NB4 (cell line): Measurements from ENCODE around the gene PTGER2.

Source experiments
- POLR2A ChIP-seq: IDR thresholded peaks from 2 replicates; pipeline ENCODE4 v1.6.1; 2011; ENCODE audit warnings: mild to moderate bottlenecking; ENCODE audit not compliant: insufficient read length; ENCODE audit errors: extremely low read depth
- TF ChIP-seq, protein P1 (sequence below): IDR thresholded peaks from one replicate; pipeline ENCODE4 v1.5.1; 2012; ENCODE audit warnings: low read depth, low read length

DNA sequence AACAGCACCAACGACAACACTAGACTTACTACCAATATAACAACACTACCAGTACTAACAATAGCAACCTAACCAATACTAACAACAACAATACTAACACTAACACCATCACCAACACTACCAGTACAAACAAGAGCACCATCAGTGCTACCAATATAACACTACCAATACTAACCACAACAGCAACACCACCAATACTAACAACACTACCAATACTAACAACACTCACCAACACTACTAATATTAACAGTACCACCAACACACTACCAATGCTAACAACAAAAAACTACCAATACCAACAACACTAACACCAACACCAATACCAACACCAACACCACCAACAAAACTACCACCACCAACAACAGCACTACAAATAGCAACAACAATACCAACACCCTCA lies 25.1 kb downstream of the PTGER2 start:
- TF ChIP-seq, protein P1, sequence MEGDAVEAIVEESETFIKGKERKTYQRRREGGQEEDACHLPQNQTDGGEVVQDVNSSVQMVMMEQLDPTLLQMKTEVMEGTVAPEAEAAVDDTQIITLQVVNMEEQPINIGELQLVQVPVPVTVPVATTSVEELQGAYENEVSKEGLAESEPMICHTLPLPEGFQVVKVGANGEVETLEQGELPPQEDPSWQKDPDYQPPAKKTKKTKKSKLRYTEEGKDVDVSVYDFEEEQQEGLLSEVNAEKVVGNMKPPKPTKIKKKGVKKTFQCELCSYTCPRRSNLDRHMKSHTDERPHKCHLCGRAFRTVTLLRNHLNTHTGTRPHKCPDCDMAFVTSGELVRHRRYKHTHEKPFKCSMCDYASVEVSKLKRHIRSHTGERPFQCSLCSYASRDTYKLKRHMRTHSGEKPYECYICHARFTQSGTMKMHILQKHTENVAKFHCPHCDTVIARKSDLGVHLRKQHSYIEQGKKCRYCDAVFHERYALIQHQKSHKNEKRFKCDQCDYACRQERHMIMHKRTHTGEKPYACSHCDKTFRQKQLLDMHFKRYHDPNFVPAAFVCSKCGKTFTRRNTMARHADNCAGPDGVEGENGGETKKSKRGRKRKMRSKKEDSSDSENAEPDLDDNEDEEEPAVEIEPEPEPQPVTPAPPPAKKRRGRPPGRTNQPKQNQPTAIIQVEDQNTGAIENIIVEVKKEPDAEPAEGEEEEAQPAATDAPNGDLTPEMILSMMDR: no peak
- no peak for TF ChIP-seq POLR2A
